Measurements from ENCODE around the gene CDH4.

DNA sequence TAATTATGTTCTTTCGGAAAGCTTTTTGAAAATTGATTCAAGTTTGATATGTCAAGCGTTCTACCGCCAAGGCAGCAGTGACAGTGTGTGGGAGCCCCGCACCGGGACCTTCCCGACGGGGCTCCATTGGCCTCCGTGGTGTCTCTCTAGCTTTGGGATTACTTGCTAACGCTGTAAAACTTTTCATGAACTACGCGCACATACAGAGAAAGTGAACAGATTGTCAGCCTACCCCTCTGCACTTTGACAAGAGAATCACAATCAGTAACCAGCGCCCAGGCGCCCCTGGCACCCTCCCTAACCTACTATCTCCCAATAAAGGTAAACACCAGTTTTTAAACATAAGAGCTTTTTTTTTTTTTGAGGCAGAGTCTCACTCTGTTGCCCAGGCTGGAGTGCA is 274.8 kb downstream of the CDH4 start:
- no peak for TF ChIP-seq POLR2A (IDR thresholded peaks at IDR 0.05; ENCODE audit: low read length)
- TF ChIP-seq GATA1 (IDR thresholded peaks at IDR 0.05; ENCODE audit: low read depth, low read length) = no peak
